ENCODE results near the gene GC.

GC gene

GRCh38 chr4:71711044-71711984, 72.6 kb downstream of the GC start:
- H3K9ac ChIP-seq (ENCODE audit: low read depth, low read length): no peak overlapping the region
- H3K4me3 ChIP-seq (ENCODE audit: low read depth, low read length): no peak overlapping the region
- H3K9me3 ChIP-seq (ENCODE audit: control insufficient read depth, insufficient read depth, low read length): no peaks in the 10 kb centered on the region
- H3K27me3 ChIP-seq (ENCODE audit: control insufficient read depth, insufficient read depth, low read length): no peaks in the 10 kb centered on the region
- no peaks in the 10 kb centered on the region for H3K4me1 ChIP-seq (ENCODE audit: control insufficient read depth, insufficient read depth, low read length)
- H3K27ac ChIP-seq (ENCODE audit: low read depth, low read length): no peak overlapping the region
- no peaks in the 10 kb centered on the region for H3K36me3 ChIP-seq (ENCODE audit: control insufficient read depth, insufficient read depth, low read length)

- H3K36me3 ChIP-seq (ENCODE audit: control insufficient read depth, insufficient read depth, low read length): no peaks in the 10 kb centered on the region
- no peaks in the 10 kb centered on the region for H3K9me3 ChIP-seq (ENCODE audit: control insufficient read depth, insufficient read depth, low read length)
- no peaks in the 10 kb centered on the region for H3K27me3 ChIP-seq (ENCODE audit: control insufficient read depth, insufficient read depth, low read length)
- no peak overlapping the region for H3K27ac ChIP-seq (ENCODE audit: low read depth, low read length)
- no peak overlapping the region for H3K4me3 ChIP-seq (ENCODE audit: low read depth, low read length)
- no peaks in the 10 kb centered on the region for H3K4me1 ChIP-seq (ENCODE audit: control insufficient read depth, insufficient read depth, low read length)
- no peak overlapping the region for H3K9ac ChIP-seq (ENCODE audit: low read depth, low read length)
Measured at GRCh38 chr4:71709961-71710360, 73.9 kb downstream of the GC start.

- no peaks in the 10 kb centered on the region for H3K27me3 ChIP-seq (ENCODE audit: control insufficient read depth, insufficient read depth, low read length)
- no peaks in the 10 kb centered on the region for H3K9me3 ChIP-seq (ENCODE audit: control insufficient read depth, insufficient read depth, low read length)
- peaks cover 8% of the 10 kb centered on the region for H3K4me1 ChIP-seq (ENCODE audit: control insufficient read depth, insufficient read depth, low read length)
- H3K36me3 ChIP-seq (ENCODE audit: control insufficient read depth, insufficient read depth, low read length): no peaks in the 10 kb centered on the region
- no peak overlapping the region for H3K27ac ChIP-seq (ENCODE audit: low read depth, low read length)
- no peak overlapping the region for H3K9ac ChIP-seq (ENCODE audit: low read depth, low read length)
- H3K4me3 ChIP-seq (ENCODE audit: low read depth, low read length): no peak overlapping the region
Measured at GRCh38 chr4:71698141-71698540, 85.7 kb downstream of the GC start.

- H3K4me1 ChIP-seq (ENCODE audit: control insufficient read depth, insufficient read depth, low read length): peaks cover 14% of the 10 kb centered on the region
- H3K9ac ChIP-seq (ENCODE audit: low read depth, low read length): no peak overlapping the region
- no peaks in the 10 kb centered on the region for H3K27me3 ChIP-seq (ENCODE audit: control insufficient read depth, insufficient read depth, low read length)
- no peaks in the 10 kb centered on the region for H3K9me3 ChIP-seq (ENCODE audit: control insufficient read depth, insufficient read depth, low read length)
- H3K27ac ChIP-seq (ENCODE audit: low read depth, low read length): no peak overlapping the region
- H3K36me3 ChIP-seq (ENCODE audit: control insufficient read depth, insufficient read depth, low read length): no peaks in the 10 kb centered on the region
- H3K4me3 ChIP-seq (ENCODE audit: low read depth, low read length): no peak overlapping the region
Measured at GRCh38 chr4:71697031-71697430, 86.8 kb downstream of the GC start.

- H3K9me3 ChIP-seq (ENCODE audit: control insufficient read depth, insufficient read depth, low read length): no peaks in the 10 kb centered on the region
- no peak overlapping the region for H3K27ac ChIP-seq (ENCODE audit: low read depth, low read length)
- no peak overlapping the region for H3K9ac ChIP-seq (ENCODE audit: low read depth, low read length)
- no peak overlapping the region for H3K4me3 ChIP-seq (ENCODE audit: low read depth, low read length)
- H3K36me3 ChIP-seq (ENCODE audit: control insufficient read depth, insufficient read depth, low read length): no peaks in the 10 kb centered on the region
- H3K27me3 ChIP-seq (ENCODE audit: control insufficient read depth, insufficient read depth, low read length): no peaks in the 10 kb centered on the region
- H3K4me1 ChIP-seq (ENCODE audit: control insufficient read depth, insufficient read depth, low read length): peaks cover 14% of the 10 kb centered on the region
Measured at GRCh38 chr4:71694961-71695360, 88.9 kb downstream of the GC start.

- H3K4me3 ChIP-seq (ENCODE audit: low read depth, low read length): no peak overlapping the region
- no peaks in the 10 kb centered on the region for H3K27me3 ChIP-seq (ENCODE audit: control insufficient read depth, insufficient read depth, low read length)
- no peaks in the 10 kb centered on the region for H3K36me3 ChIP-seq (ENCODE audit: control insufficient read depth, insufficient read depth, low read length)
- H3K9me3 ChIP-seq (ENCODE audit: control insufficient read depth, insufficient read depth, low read length): no peaks in the 10 kb centered on the region
- H3K27ac ChIP-seq (ENCODE audit: low read depth, low read length): no peak overlapping the region
- H3K9ac ChIP-seq (ENCODE audit: low read depth, low read length): no peak overlapping the region
- peaks cover 14% of the 10 kb centered on the region for H3K4me1 ChIP-seq (ENCODE audit: control insufficient read depth, insufficient read depth, low read length)
Measured at GRCh38 chr4:71692963-71693362, 90.9 kb downstream of the GC start.

GRCh38 chr4:71692198-71692597, 91.7 kb downstream of the GC start:
- H3K36me3 ChIP-seq (ENCODE audit: control insufficient read depth, insufficient read depth, low read length): no peaks in the 10 kb centered on the region
- H3K4me3 ChIP-seq (ENCODE audit: low read depth, low read length): no peak overlapping the region
- no peak overlapping the region for H3K9ac ChIP-seq (ENCODE audit: low read depth, low read length)
- H3K27me3 ChIP-seq (ENCODE audit: control insufficient read depth, insufficient read depth, low read length): no peaks in the 10 kb centered on the region
- peaks cover 14% of the 10 kb centered on the region for H3K4me1 ChIP-seq (ENCODE audit: control insufficient read depth, insufficient read depth, low read length)
- no peaks in the 10 kb centered on the region for H3K9me3 ChIP-seq (ENCODE audit: control insufficient read depth, insufficient read depth, low read length)
- H3K27ac ChIP-seq (ENCODE audit: low read depth, low read length): no peak overlapping the region

All from HUES48 (cell line).